Hematopoietic multipotent progenitor cell treated with erythropoietin and hydrocortisone succinate and interleukin-3 and kit ligand, for 6 days (in vitro differentiated cells): ENCODE results near the gene HEMK1.

Source experiments
- DNase-seq: peaks from one replicate; pipeline ENCODE4 v3.0.0-alpha.2; 2015

Gene HEMK1

GRCh38 chr3:50617096-50617791, 47.9 kb downstream of the HEMK1 start, which contains the start of gene MAPKAPK3:
Gene MAPKAPK3 (plus strand): TSS chr3:50617151. CDS start chr3:50617566, 415 bp downstream.
- peak; percentile 71 for DNase-seq

- peak; percentile 48 for DNase-seq
Observed at GRCh38 chr3:50617911-50618481, 48.7 kb downstream of the HEMK1 start.

- DNase-seq, result peak; percentile 81
Observed at GRCh38 chr3:50620420-50620819, 51.1 kb downstream of the HEMK1 start.

GRCh38 chr3:50620820-50621219, 51.5 kb downstream of the HEMK1 start:
- peak; percentile 74 for DNase-seq

- DNase-seq, result no peak
Observed at GRCh38 chr3:50622881-50623280, 53.6 kb downstream of the HEMK1 start.

- peak; percentile 51 for DNase-seq
Observed at GRCh38 chr3:50623840-50624474, 54.6 kb downstream of the HEMK1 start.

GRCh38 chr3:50624634-50625033, 55.3 kb downstream of the HEMK1 start:
- DNase-seq, result no peak

- no peak for DNase-seq
Observed at GRCh38 chr3:50625231-50626182, 56.2 kb downstream of the HEMK1 start.

GRCh38 chr3:50626401-50626800, 57.1 kb downstream of the HEMK1 start:
- DNase-seq, result no peak

- DNase-seq, result peak; percentile 56
Observed at GRCh38 chr3:50627407-50628051, 58.2 kb downstream of the HEMK1 start.

- no peak for DNase-seq
Observed at GRCh38 chr3:50628601-50629000, 59.3 kb downstream of the HEMK1 start.

GRCh38 chr3:50630394-50630793, 61.1 kb downstream of the HEMK1 start:
- DNase-seq, result no peak

- DNase-seq, result no peak
Observed at GRCh38 chr3:50630877-50631276, 61.6 kb downstream of the HEMK1 start.

- DNase-seq, result peak; percentile 70
Observed at GRCh38 chr3:50632450-50632849, 63.1 kb downstream of the HEMK1 start.

GRCh38 chr3:50633230-50633790, 64.0 kb downstream of the HEMK1 start:
- DNase-seq, result no peak

- no peak for DNase-seq
Observed at GRCh38 chr3:50635066-50635465, 65.7 kb downstream of the HEMK1 start.

- DNase-seq, result no peak
Observed at GRCh38 chr3:50637011-50637410, 67.7 kb downstream of the HEMK1 start.

GRCh38 chr3:50637945-50638344, 68.6 kb downstream of the HEMK1 start:
- no peak for DNase-seq

GRCh38 chr3:50639055-50639494, 69.8 kb downstream of the HEMK1 start:
- DNase-seq, result no peak

- no peak for DNase-seq
Observed at GRCh38 chr3:50642382-50642781, 73.1 kb downstream of the HEMK1 start.

- no peak for DNase-seq
Observed at GRCh38 chr3:50644561-50644960, 75.2 kb downstream of the HEMK1 start.

- DNase-seq, result no peak
Observed at GRCh38 chr3:50645378-50645777, 76.1 kb downstream of the HEMK1 start.
